IPS-NIHi7 (cell line): ENCODE data around the gene TET1.
"Not testable (repeated sequence)": the region's sequence is repeated elsewhere in the genome, so short reads cannot be mapped to it uniquely, and the experiment has no call there.

Source experiments
- DNase-seq: peaks from one replicate; pipeline ENCODE4 v3.0.0; 2012; ENCODE audit warnings: mixed read lengths; ENCODE audit errors: extremely low spot score

Gene TET1

GRCh38 chr10:68606918-68607317 is 46.8 kb downstream of the TET1 start:
- no peak for DNase-seq

- not testable (repeated sequence) for DNase-seq
Observed at GRCh38 chr10:68610023-68610422, 49.9 kb downstream of the TET1 start.

- no peak for DNase-seq
Observed at GRCh38 chr10:68611227-68611626, 51.1 kb downstream of the TET1 start.

- not testable (repeated sequence) for DNase-seq
Observed at GRCh38 chr10:68613974-68614373, 53.8 kb downstream of the TET1 start.

DNA sequence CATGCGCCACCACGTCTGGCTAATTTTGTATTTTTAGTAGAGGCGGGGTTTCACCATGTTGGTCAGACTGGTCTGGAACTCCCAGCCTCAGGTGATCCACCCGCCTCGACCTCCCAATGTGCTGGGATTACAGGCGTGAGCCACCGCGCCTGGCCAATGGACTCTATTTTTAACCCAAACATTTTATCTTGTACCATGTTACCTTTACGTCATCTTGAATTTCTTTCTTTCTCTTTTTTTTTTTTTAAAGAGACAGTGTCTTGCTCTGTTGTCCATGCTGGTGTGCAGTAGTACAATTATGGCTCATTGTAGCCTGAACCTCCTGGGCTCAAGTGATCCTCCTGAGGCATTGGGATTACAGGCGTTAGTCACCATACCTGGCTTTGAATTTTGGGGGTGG is 57.6 kb downstream of the TET1 start:
- not testable (repeated sequence) for DNase-seq

- DNase-seq, result no peak
Observed at GRCh38 chr10:68618234-68618633, 58.1 kb downstream of the TET1 start.

GRCh38 chr10:68619595-68619994 is 59.5 kb downstream of the TET1 start:
- no peak for DNase-seq

DNA sequence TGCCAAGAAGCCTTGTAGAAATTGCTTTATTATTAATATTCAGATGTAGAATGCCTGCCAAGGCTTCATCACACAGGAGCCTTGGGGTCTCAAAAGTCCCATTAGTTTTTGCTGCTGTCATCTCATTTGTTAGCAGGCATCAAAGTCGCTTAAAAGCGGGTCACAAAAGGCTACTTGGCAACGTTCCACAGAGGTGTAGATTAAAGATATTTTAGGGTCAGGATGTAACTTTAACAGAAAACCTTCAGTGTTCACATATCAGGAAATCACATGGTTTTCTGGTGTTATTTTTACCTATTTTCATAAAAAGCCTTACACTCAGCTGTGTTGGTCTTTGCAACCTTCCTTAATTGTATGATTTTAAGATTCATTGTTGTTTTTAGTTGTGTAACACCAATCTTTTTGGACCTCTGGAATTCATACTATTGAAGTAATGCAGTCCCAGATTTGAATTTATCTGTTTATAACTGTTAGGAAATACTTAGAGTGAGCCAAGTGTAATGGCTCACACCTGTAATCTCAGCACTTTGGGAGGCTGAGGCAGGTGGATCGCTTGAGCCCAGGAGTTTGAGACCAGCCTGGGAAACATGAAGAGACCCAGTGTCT is 65.3 kb downstream of the TET1 start:
- no peak for DNase-seq

DNA sequence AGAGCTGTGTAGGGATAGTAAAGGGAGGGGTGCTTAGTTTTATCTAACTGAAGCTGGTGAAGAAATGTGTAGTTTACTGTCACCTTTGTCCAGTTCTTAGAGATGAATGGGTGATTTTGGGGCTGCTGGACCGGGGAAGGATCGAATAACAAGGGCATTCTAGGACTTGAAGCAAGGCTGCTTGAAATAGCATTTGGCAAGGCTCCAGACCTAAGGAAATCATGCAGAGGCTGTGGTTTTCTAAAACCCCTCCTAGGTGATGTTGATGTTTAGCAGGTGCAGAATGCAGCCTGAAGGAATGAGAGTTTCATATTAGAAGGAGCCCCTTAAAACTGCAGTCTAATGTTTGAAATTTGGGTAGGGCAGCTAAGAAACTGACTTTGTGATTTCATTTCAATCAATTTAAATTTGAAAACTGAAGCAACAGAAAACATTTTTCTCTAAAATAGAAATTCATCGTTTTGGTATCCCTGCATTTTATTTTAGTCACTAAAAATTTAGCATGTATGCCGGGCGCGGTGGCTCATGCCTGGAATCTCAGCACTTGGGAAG is 68.5 kb downstream of the TET1 start:
- DNase-seq, result no peak

- DNase-seq, result not testable (repeated sequence)
Observed at GRCh38 chr10:68632271-68632560, 72.1 kb downstream of the TET1 start.

DNA sequence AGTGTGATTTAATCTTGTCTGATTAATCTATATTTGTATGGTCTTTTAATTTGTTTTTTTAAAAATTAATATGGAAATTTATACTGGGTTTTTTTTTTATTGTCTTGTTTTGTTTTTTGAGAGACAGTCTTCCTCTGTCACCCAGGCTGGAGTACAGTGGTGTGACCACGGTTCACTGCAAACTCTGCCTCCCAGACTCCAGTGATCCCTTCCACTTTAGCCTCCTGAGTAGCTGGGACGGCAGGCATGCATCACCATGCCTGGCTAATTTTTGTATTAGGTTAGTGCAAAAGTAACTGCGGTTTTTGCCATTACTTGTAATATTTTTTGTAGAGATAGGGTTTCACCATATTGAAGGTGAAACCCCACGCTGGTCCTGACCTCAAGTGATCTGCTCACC is 73.1 kb downstream of the TET1 start:
- DNase-seq, result no peak

DNA sequence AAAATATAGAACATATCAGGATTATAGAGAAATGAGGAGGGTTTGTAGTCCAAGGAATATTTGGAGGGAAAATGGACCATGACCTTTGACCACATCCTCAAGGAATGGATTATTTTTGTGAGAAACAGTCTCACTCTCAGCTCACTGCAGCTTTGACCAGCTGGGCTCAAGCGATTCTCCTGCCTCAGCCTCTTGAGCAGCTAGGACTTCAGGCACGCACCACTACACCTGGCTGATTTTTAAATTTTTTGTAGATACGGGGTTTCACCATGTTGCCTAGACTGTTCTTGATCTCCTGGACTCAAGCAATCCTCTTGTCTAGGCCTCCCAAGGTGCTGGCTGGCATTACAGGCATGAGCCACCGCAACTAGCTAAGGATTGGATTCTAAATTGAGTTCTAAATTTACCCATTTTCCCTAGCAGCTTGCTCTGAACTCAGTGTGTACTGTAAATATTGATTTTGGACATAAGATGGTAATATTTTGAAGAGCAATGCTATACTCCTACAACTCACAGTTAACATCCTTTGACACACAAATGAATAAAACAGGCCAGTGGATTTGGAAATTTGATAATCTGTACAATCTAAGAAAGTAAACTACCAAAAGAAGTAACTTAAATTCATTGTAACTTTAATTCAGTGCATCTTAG is 73.8 kb downstream of the TET1 start:
- DNase-seq, result no peak

DNA sequence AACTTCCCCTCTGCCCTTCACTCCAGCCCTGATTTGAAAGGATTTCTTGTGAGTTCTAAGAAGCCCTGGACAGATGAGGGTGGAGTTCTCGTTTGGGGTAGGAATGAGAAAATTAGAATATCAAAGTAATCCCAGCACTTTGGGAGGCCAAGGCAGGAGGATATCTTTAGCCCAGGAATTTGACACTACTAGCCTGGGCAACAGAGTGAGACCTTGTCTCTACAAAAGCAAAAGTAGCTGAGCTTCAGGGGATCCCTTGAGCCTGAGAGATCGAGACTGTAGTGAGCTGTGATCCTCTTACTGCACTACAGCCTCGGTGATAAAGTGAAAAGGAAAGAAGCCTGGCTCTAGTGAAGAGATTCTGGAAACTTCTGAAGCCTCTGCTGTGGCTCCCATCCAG is 76.2 kb downstream of the TET1 start:
- no peak for DNase-seq

- not testable (repeated sequence) for DNase-seq
Observed at GRCh38 chr10:68643550-68643949, 83.4 kb downstream of the TET1 start.

DNA sequence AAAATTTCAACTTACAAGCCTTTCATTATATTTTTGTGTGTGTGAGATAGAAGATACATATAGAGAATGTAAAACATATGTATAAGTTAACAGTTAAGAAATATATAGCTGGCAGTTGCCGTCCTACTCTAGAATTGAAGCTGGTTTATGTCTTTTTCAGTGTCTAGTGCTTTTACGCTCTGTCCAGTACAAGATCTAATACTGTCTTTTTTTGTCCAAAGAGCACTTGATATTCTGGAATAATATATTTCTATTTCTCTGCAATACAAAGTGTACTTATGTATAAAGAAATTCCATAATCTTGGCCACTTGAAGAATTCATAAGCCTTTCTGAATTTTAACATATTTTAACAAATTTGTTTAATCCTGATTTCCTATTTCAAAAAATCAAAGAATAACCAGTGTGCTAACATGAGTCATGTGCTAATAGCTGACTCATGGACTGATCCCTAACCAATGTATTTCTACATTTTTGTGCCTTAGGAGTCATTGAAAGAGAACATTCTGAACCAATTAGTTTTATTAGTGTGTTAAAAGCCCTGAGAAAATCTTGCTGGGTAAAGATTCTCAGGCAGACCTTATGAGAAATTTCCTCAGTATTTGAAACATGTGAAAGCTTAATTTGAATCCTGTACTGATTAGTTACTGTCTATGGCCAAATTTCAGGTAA is 87.7 kb downstream of the TET1 start:
- DNase-seq, result no peak

DNA sequence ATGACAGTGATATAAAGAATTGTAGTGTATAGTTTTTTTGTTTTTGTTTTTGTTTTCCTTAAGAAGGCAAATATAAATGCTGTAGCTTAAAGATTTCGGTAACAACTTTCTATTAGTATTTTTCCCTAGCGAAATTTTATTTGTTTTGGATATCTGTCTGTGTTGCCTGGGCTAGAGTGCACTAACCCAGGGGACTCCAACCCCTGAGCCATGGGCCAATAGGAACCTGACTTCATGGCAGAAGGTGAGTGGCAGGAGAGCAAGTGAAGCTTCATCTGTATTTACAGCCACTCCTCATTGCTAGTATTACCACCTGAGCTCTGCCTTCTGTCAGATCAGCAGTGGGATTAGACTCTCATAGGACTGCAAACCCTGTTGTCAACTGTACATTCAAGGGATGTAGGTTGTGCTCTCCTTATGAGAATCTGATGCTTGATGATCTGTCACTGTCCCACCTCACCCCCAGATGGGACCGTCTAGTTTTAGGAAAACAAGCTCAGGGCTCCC is 95.5 kb downstream of the TET1 start:
- DNase-seq, result no peak

DNA sequence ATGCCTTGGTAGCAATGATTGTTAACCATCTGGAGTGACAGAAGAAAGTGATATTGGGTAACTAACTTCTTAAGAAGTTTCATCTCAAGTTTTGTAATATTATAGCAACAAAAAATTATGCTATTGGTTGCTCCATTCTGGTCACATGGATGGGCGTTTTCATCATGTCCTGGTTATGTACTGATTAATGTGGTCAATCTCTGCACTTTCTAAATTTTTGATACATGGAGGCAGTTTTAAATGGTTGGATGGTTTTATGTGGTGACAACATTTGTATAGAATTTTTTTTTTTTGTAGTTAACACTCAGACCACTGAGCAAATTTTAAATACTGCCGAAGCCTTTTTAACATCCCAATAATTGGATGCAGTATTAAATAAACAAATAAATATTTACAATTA is 105.7 kb downstream of the TET1 start:
- DNase-seq, result no peak

DNA sequence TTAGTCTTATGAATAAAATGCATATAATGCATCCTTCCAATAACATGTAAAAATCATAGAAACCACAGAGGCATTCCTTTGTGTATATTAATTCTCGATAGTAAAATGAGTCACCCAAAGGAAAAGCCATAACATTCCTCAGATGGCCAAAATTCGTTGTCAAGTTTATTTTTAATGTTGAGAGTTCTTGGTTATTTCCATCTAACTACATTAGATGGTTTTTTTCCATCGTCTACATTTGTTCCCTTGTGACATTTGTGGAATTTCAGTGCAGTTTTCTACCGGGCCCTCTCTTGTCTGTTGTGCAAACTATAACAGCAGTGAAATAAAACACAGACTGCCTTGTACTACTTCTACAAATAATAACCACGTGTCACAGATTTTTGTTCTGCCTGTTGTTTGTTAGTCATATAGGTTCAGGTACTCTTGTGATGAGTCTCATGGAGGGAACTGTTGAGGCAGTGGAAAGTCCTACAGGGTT is 106.2 kb downstream of the TET1 start:
- DNase-seq, result no peak

GRCh38 chr10:68668231-68668630 is 108.1 kb downstream of the TET1 start:
- no peak for DNase-seq

DNA sequence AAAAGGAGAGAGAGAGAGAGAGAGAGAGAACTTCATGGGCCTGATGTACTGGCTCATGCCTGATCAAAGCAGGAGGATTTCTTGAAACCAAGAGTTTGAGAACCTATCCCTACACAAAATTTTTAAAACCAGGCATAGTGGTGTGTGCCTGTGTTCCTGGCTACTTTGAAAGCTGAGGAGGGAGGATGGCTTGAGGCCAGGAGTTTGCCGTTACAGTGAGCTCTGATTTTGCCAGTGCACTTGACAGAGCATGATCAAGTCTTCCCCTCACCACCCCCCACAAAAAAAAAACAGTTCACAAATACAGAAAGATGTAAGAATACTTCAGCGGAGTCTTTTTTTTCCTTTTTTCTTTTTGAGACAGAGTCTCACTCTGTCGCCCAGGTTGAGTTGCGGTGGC is 108.8 kb downstream of the TET1 start:
- DNase-seq, result no peak

- no peak for DNase-seq
Observed at GRCh38 chr10:68684413-68684812, 124.3 kb downstream of the TET1 start.

DNA sequence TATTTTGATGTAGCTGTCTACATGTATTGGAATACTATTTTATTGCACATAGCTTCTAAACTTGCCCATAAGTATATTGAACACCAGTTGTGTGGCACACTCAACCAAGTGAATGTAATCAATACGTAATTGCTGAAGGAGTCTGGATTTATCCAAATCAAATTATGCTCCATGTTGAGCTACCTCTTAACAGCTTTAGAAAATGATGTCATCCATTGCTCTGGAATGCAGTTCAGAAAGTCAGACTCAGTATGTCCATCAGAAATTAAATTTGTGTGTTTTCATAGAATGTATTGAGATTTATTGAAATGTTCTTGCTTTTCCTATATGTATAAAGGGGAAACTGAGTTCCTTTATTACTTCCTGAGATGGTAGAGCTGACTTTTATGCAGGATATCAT is 135.9 kb downstream of the TET1 start:
- no peak for DNase-seq

- DNase-seq, result no peak
Observed at GRCh38 chr10:68697106-68697505, 137.0 kb downstream of the TET1 start.
